ENCODE measurements around the gene DENND1C.

The DENND1C gene

DNA sequence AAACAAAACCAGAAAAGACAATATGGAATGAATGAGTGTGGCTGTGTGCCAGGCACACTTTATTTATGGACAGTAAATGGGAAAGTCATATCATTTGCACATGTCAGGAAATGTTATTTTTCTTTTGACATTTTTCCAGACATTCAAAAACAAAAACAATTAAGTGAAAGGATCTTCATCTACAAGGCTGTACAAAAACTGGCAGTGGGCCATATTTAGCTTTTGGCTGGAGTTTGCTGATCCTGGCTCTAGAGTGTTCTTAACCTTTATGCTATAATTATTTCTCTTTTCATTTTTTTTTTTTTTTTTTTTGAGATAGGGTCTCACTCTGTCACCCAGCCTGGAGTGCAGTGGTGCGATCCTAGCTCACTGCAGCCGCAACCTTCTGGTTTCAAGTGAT is 42.7 kb upstream of the DENND1C start:
- CTCF ChIA-PET: interaction anchor here (1.5 kb wide), 1 partner anchor 17 kb away, joined by 4 read pairs; no protein-coding TSS in a partner anchor
- DNase-seq: no peak
- no peaks in the 10 kb centered on the region for H3K9me3 ChIP-seq (ENCODE audit: control extremely low read depth in 1 of 5, control insufficient read depth in 4 of 5, insufficient read depth in 2 of 5, low read depth in 1 of 5, low read length in 4 of 5)
- no peaks in the 10 kb centered on the region for H3K36me3 ChIP-seq (ENCODE audit: control insufficient read depth in 4 of 4, insufficient read depth in 4 of 4, low read length in 3 of 4)
- POLR2A ChIA-PET: interaction anchor here (0.6 kb wide), 1 partner anchor 816 kb away, joined by 3 read pairs; no protein-coding TSS in a partner anchor
- H3K4me3 ChIP-seq (ENCODE audit: control insufficient read depth in 1 of 7, extremely low read depth in 1 of 7, insufficient read depth in 4 of 7, low read depth in 2 of 7, low read length in 6 of 7): no peak overlapping the region
- WGBS (ENCODE audit: insufficient coverage): 100% methylated on average over 2 of the region's 2 CpGs
- peaks cover 4 to 18% (median 9%) of the 10 kb centered on the region in 4 experiments for H3K4me1 ChIP-seq (ENCODE audit: control extremely low read depth in 1 of 4, control insufficient read depth in 4 of 4, insufficient read depth in 4 of 4, low read length in 3 of 4)
- H3K27me3 ChIP-seq (replicated peaks in 2 of 5; ENCODE audit: control insufficient read depth in 4 of 5, insufficient read depth in 5 of 5, low read length in 4 of 5): no peaks in the 10 kb centered on the region
- no peak overlapping the region for H3K27ac ChIP-seq (ENCODE audit: insufficient read depth in 1 of 2, low read depth in 1 of 2, low read length in 2 of 2, poor library complexity in 1 of 2, severe bottlenecking in 2 of 2)

DNA sequence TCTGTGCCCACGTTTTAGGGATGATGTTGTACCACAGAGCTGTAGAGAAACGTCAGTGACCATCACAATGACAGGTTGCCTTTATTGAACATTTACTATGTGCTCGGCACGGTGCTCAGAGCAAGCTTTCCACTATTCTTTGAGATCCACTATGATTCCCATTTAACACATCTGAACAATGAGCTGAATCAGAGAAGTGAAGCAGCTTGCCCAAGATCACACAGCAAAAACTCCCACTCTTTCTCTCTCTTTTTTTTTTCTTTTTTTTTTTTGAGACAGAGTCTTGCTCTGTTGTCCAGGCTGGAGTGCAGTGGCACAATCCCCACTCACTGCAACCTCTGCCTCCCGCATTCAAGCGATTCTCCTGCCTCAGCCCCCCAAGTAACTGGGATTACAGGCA is 41.1 kb upstream of the DENND1C start:
- H3K36me3 ChIP-seq (ENCODE audit: control insufficient read depth in 4 of 4, insufficient read depth in 4 of 4, low read length in 3 of 4): no peaks in the 10 kb centered on the region
- WGBS (ENCODE audit: insufficient coverage): 93% methylated on average over 6 of the region's 6 CpGs
- POLR2A ChIA-PET: no interaction called here

DNA sequence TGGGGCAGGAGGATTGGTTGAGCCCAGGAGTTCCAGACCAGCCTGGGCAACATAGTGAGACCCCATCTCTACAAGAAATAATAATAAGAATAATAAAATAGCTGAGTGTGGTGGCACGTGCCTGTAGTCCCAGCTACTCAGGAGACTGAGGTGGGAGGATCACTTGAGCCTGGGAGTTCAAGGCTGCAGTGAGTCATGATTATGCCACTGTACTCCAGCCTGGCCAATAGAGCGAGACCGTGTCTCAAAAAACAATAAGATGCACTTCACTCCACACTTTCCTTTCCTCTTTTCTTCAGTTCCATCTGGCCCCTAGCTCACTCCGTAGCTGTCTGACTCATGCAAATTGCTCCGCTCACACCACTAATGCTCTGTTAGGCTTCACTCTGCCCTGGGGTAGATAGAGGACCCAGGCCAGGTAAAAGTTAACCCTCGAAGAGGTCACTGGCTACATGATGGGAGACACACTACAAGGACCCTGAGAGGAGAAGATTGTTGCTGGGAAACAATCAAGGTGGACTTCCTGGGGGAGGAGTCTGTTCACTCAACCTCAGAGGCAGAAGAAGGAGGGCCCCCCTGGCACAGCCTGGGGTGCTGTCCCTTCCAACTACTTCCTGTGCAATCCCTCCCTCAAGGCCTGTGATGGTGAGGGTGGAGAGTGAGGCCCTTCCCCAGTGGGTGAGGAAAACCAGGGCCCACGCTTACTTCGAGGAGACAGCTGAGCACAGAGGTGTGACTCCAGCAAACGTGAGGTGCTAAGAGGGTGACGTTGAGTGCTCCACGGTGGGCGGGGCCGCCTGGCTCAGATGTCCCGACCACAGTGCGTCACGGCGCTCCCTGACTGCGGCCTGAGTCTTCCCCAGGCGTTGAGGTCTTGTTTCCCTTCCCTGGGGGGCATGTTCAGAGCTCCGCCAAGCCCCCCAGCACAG is 40.4 kb upstream of the DENND1C start:
- CTCF ChIA-PET: no interaction called here
- Histone ChIP-seq H3K9me3 (ENCODE audit: control extremely low read depth in 1 of 5, control insufficient read depth in 4 of 5, insufficient read depth in 2 of 5, low read depth in 1 of 5, low read length in 4 of 5) (no peaks in the 10 kb centered on the region), H3K4me1 (ENCODE audit: control extremely low read depth in 1 of 4, control insufficient read depth in 4 of 4, insufficient read depth in 4 of 4, low read length in 3 of 4) (peaks cover 7 to 20% (median 13%) of the 10 kb centered on the region in 4 experiments), H3K36me3 (ENCODE audit: control insufficient read depth in 4 of 4, insufficient read depth in 4 of 4, low read length in 3 of 4) (no peaks in the 10 kb centered on the region), H3K27me3 (replicated peaks in 2 of 5; ENCODE audit: control insufficient read depth in 4 of 5, insufficient read depth in 5 of 5, low read length in 4 of 5) (no peaks in the 10 kb centered on the region), H3K4me3 (ENCODE audit: control insufficient read depth in 1 of 7, extremely low read depth in 1 of 7, insufficient read depth in 4 of 7, low read depth in 2 of 7, low read length in 6 of 7) (no peak overlapping the region), H3K27ac (ENCODE audit: insufficient read depth in 1 of 2, low read depth in 1 of 2, low read length in 2 of 2, poor library complexity in 1 of 2, severe bottlenecking in 2 of 2) (no peak overlapping the region)
- POLR2A ChIA-PET: no interaction called here
- peak in 1 of 3 donors; percentile 31 for DNase-seq
- 79% methylated on average over 16 of the region's 20 CpGs for whole genome bisulfite sequencing (ENCODE audit: insufficient coverage)

More for the DNA sequence above, 41.1 kb upstream of the DENND1C start:
- CTCF ChIA-PET: no interaction called here
- peaks cover 5 to 13% (median 8%) of the 10 kb centered on the region in 4 experiments for H3K4me1 ChIP-seq (ENCODE audit: control extremely low read depth in 1 of 4, control insufficient read depth in 4 of 4, insufficient read depth in 4 of 4, low read length in 3 of 4)
- H3K4me3 ChIP-seq (ENCODE audit: control insufficient read depth in 1 of 7, extremely low read depth in 1 of 7, insufficient read depth in 4 of 7, low read depth in 2 of 7, low read length in 6 of 7): no peak overlapping the region
- no peak overlapping the region for H3K27ac ChIP-seq (ENCODE audit: insufficient read depth in 1 of 2, low read depth in 1 of 2, low read length in 2 of 2, poor library complexity in 1 of 2, severe bottlenecking in 2 of 2)
- no peak for DNase-seq
- H3K27me3 ChIP-seq (replicated peaks in 2 of 5; ENCODE audit: control insufficient read depth in 4 of 5, insufficient read depth in 5 of 5, low read length in 4 of 5): no peaks in the 10 kb centered on the region
- H3K9me3 ChIP-seq (ENCODE audit: control extremely low read depth in 1 of 5, control insufficient read depth in 4 of 5, insufficient read depth in 2 of 5, low read depth in 1 of 5, low read length in 4 of 5): no peaks in the 10 kb centered on the region

DNA sequence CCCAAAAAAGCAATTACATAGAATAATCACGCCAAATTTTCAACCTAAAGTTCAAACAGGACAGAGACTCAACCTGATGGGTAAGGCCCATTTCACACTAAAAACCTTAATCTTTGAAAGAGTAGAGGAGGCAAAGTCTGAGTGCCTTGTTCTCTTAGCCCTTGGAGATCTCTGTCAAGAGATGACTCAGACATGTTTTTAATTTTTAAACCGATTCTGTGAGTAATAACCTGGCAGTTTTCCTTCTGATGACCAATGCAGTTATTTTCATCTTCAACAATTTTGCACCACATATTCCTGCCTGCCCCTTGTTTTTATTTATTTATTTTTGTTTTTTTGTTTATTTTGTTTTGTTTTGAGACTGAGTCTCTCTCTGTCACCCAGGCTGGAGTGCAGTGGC is 37.7 kb upstream of the DENND1C start:
- Histone ChIP-seq H3K36me3 (ENCODE audit: control insufficient read depth in 4 of 4, insufficient read depth in 4 of 4, low read length in 3 of 4) (no peaks in the 10 kb centered on the region), H3K9me3 (ENCODE audit: control extremely low read depth in 1 of 5, control insufficient read depth in 4 of 5, insufficient read depth in 2 of 5, low read depth in 1 of 5, low read length in 4 of 5) (no peaks in the 10 kb centered on the region), H3K4me3 (ENCODE audit: control insufficient read depth in 1 of 7, extremely low read depth in 1 of 7, insufficient read depth in 4 of 7, low read depth in 2 of 7, low read length in 6 of 7) (no peak overlapping the region), H3K27ac (ENCODE audit: insufficient read depth in 1 of 2, low read depth in 1 of 2, low read length in 2 of 2, poor library complexity in 1 of 2, severe bottlenecking in 2 of 2) (no peak overlapping the region), H3K27me3 (replicated peaks in 2 of 5; ENCODE audit: control insufficient read depth in 4 of 5, insufficient read depth in 5 of 5, low read length in 4 of 5) (no peaks in the 10 kb centered on the region), H3K4me1 (ENCODE audit: control extremely low read depth in 1 of 4, control insufficient read depth in 4 of 4, insufficient read depth in 4 of 4, low read length in 3 of 4) (peaks cover 7 to 32% (median 24%) of the 10 kb centered on the region in 4 experiments)
- ChIA-PET POLR2A (no interaction called here), CTCF (interaction anchor here (0.9 kb wide), 1 partner anchor 344 kb away, joined by 3 read pairs; no protein-coding TSS in a partner anchor)
- no peak for DNase-seq
- 80% methylated on average over 1 of the region's 2 CpGs for WGBS (ENCODE audit: insufficient coverage)

DNA sequence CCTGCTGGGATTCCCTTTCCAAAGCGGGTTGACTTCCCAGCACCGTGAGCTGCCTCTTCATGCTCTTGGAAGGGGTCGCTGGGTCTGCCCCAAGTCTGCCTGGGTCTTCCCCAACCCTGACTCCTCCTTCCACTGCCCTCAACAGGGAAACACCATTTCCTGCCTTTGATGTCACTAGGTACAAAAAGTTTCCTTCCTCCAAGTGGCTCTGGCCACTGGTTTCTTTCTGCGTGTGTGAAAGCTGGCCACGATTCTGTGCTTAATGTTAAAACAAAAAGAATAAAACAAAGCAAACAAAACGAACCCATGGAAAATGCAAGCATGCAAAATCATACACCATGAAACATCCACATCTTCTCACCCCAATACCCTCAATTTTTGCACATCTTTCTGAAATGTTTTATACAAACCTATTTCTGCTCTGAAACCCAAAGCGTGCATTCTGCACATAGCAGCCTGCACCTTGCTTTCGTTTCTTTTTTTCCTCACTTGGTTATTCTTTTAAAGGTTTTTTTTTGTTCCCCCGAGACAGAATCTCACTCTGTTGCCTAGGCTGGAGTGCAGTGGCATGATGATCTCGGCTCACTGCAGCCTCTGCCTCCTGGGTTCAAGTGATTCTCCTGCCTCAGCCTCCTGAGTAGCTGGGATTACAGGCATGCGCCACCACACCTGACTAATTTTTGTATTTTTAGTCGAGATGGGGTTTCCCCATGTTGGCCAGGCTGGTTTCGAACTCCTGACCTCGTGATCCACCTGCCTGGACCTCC is 36.7 kb upstream of the DENND1C start:
- H3K4me3 ChIP-seq (ENCODE audit: control insufficient read depth in 1 of 7, extremely low read depth in 1 of 7, insufficient read depth in 4 of 7, low read depth in 2 of 7, low read length in 6 of 7): peak overlapping the region in 5 of 7 experiments; percentile 16 to 53 (median 20)
- H3K9me3 ChIP-seq (ENCODE audit: control extremely low read depth in 1 of 5, control insufficient read depth in 4 of 5, insufficient read depth in 2 of 5, low read depth in 1 of 5, low read length in 4 of 5): no peaks in the 10 kb centered on the region
- H3K4me1 ChIP-seq (ENCODE audit: control extremely low read depth in 1 of 4, control insufficient read depth in 4 of 4, insufficient read depth in 4 of 4, low read length in 3 of 4): peaks cover 7 to 32% (median 24%) of the 10 kb centered on the region in 4 experiments
- ChIA-PET CTCF (interaction anchor here (0.7 to 2.5 kb wide), 6 partner anchors 17 to 440 kb away, joined by 3 to 16 read pairs (median 4); partner anchors contain the start of gene VAV1), POLR2A (interaction anchor here (0.6 kb wide), 1 partner anchor 678 kb away, joined by 3 read pairs; no protein-coding TSS in a partner anchor)
- WGBS (ENCODE audit: insufficient coverage): 17% methylated on average over 6 of the region's 14 CpGs
- H3K27ac ChIP-seq (ENCODE audit: insufficient read depth in 1 of 2, low read depth in 1 of 2, low read length in 2 of 2, poor library complexity in 1 of 2, severe bottlenecking in 2 of 2): no peak overlapping the region
- DNase-seq: peak in 2 of 3 donors; percentile 37 to 40
- H3K27me3 ChIP-seq (replicated peaks in 2 of 5; ENCODE audit: control insufficient read depth in 4 of 5, insufficient read depth in 5 of 5, low read length in 4 of 5): no peaks in the 10 kb centered on the region
- H3K36me3 ChIP-seq (ENCODE audit: control insufficient read depth in 4 of 4, insufficient read depth in 4 of 4, low read length in 3 of 4): no peaks in the 10 kb centered on the region

DNA sequence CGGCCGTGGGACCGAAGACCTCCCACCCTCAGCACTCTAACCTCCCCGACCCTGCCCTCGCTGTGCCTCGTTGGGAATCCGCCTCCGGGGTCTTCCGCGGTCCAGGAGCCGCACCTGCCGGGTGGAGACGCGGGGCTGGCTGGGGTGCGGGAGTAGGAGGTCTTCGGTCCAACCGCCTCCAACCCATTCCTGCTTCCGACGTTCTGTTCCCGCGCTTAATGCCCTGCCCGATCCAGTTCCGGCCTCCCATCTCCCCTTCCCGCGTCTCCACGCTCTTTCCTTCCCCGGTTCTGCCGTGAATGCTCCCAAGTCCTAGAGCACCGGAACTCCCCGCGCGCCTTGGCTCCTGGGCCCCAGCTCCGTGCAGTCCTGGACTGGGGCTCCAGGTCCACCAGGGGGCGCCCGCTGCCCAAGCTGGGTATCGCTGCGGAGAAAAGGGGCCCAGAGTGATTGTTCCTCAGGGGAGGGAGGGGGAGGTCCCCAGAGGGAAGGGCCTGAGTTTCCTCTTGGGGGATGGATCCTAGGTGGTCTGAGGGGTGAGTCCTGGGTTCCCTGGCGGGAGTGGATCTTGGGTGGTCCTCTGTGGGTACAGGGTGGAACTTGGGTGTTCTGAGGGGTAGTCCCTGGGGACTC is 35.2 kb upstream of the DENND1C start:
- WGBS (ENCODE audit: insufficient coverage): 0% methylated on average over 20 of the region's 38 CpGs
- CTCF ChIA-PET: interaction anchor here (0.8 to 2.5 kb wide), 15 partner anchors 9 to 351 kb away, joined by 3 to 16 read pairs (median 3); no protein-coding TSS in a partner anchor
- Histone ChIP-seq H3K27me3 (replicated peaks in 2 of 5; ENCODE audit: control insufficient read depth in 4 of 5, insufficient read depth in 5 of 5, low read length in 4 of 5) (no peaks in the 10 kb centered on the region), H3K36me3 (ENCODE audit: control insufficient read depth in 4 of 4, insufficient read depth in 4 of 4, low read length in 3 of 4) (no peaks in the 10 kb centered on the region), H3K4me1 (ENCODE audit: control extremely low read depth in 1 of 4, control insufficient read depth in 4 of 4, insufficient read depth in 4 of 4, low read length in 3 of 4) (peaks cover 7 to 27% (median 24%) of the 10 kb centered on the region in 4 experiments), H3K27ac (ENCODE audit: insufficient read depth in 1 of 2, low read depth in 1 of 2, low read length in 2 of 2, poor library complexity in 1 of 2, severe bottlenecking in 2 of 2) (peak overlapping the region in 1 of 2 experiments; percentile 58), H3K4me3 (ENCODE audit: control insufficient read depth in 1 of 7, extremely low read depth in 1 of 7, insufficient read depth in 4 of 7, low read depth in 2 of 7, low read length in 6 of 7) (peak overlapping the region; percentile 58 to 94 (median 79)), H3K9me3 (ENCODE audit: control extremely low read depth in 1 of 5, control insufficient read depth in 4 of 5, insufficient read depth in 2 of 5, low read depth in 1 of 5, low read length in 4 of 5) (no peaks in the 10 kb centered on the region)
- peak; percentile 81 to 87 (median 87) for DNase-seq
- POLR2A ChIA-PET: interaction anchor here (1.2 kb wide), 1 partner anchor 256 kb away, joined by 5 read pairs; the partner anchor contains the start of gene VAV1
